ENCODE results near the gene CBLIF. TPM values are rescaled to one million over a fixed set of nuclear protein-coding genes. Genes with fewer than 3 reads are reported as not detected.

CBLIF gene
- total RNA-seq = not detected
- polyA plus RNA-seq = not detected

- WGBS = 68% methylated on average over 4 of the region's 4 CpGs
- Histone ChIP-seq H3K27ac (ENCODE audit: low read depth in 1 of 2, low read length in 2 of 2) (no peak within 1 kb of the TSS), H3K36me3 (ENCODE audit: control insufficient read depth in 4 of 4, insufficient read depth in 3 of 4, low read depth in 1 of 4, low read length in 3 of 4) (no peaks in the 10 kb centered on the region), H3K9me3 (ENCODE audit: control insufficient read depth in 4 of 4, low read length in 3 of 4) (no peaks in the 10 kb centered on the region), H3K27me3 (ENCODE audit: control insufficient read depth in 4 of 4, insufficient read depth in 4 of 4, low read length in 3 of 4) (no peaks in the 10 kb centered on the region), H3K9ac (ENCODE audit: low read depth in 1 of 2, low read length in 2 of 2) (no peak within 1 kb of the TSS), H3K4me1 (ENCODE audit: control insufficient read depth in 4 of 4, insufficient read depth in 4 of 4, low read length in 3 of 4) (no peaks in the 10 kb centered on the region), H3K4me3 (ENCODE audit: low read depth in 1 of 3, low read length in 3 of 3) (no peak within 1 kb of the TSS)
- TF ChIP-seq SP1 (IDR thresholded peaks at IDR 0.05) (no peak), GABPA (IDR thresholded peaks at IDR 0.05 in 1 of 2, conservative IDR thresholded peaks at IDR 0.05 in 1 of 2) (no peak), RXRA (IDR thresholded peaks at IDR 0.05) (no peak), ZBTB33 (IDR thresholded peaks at IDR 0.05) (no peak), RAD21 (IDR thresholded peaks at IDR 0.05) (no peak), NR2F2 (IDR thresholded peaks at IDR 0.05) (no peak), EGR1 (IDR thresholded peaks at IDR 0.05; ENCODE audit: low read depth in 2 of 2) (no peak), MAX (IDR thresholded peaks at IDR 0.05) (no peak), HNF4G (IDR thresholded peaks at IDR 0.05) (no peak), HNF4A (conservative IDR thresholded peaks at IDR 0.05) (no peak), CTCF (IDR thresholded peaks at IDR 0.05; ENCODE audit: low read depth, low read length, missing input control) (no peak), REST (IDR thresholded peaks at IDR 0.05) (no peak), FOXA2 (IDR thresholded peaks at IDR 0.05) (no peak), ATF3 (IDR thresholded peaks at IDR 0.05) (no peak), JUND (IDR thresholded peaks at IDR 0.05) (no peak), FOXA1 (IDR thresholded peaks at IDR 0.05) (no peak)
- no peak for DNase-seq (ENCODE audit: low spot score)
Observed at GRCh38 chr11:59845399-59845798, at the start of gene CBLIF. Gene CBLIF (minus strand): TSS chr11:59845499. CDS start chr11:59845453, 46 bp downstream.

- 97% methylated on average over 1 of the region's 1 CpG for WGBS
- Histone ChIP-seq H3K9ac (ENCODE audit: low read depth in 1 of 2, low read length in 2 of 2) (no peak overlapping the region), H3K4me3 (ENCODE audit: low read depth in 1 of 3, low read length in 3 of 3) (no peak overlapping the region), H3K36me3 (ENCODE audit: control insufficient read depth in 4 of 4, insufficient read depth in 3 of 4, low read depth in 1 of 4, low read length in 3 of 4) (no peaks in the 10 kb centered on the region), H3K27ac (ENCODE audit: low read depth in 1 of 2, low read length in 2 of 2) (no peak overlapping the region), H3K4me1 (ENCODE audit: control insufficient read depth in 4 of 4, insufficient read depth in 4 of 4, low read length in 3 of 4) (no peaks in the 10 kb centered on the region), H3K9me3 (ENCODE audit: control insufficient read depth in 4 of 4, low read length in 3 of 4) (peaks cover 0 to 6% (median under 1%) of the 10 kb centered on the region in 4 donors), H3K27me3 (ENCODE audit: control insufficient read depth in 4 of 4, insufficient read depth in 4 of 4, low read length in 3 of 4) (peaks cover 0 to 3% (median 0%) of the 10 kb centered on the region in 4 donors)
- no peak for DNase-seq (ENCODE audit: low spot score)
- TF ChIP-seq ZBTB33 (IDR thresholded peaks at IDR 0.05) (no peak), FOXA1 (IDR thresholded peaks at IDR 0.05) (no peak), CTCF (IDR thresholded peaks at IDR 0.05; ENCODE audit: low read depth, low read length, missing input control) (no peak), MAX (IDR thresholded peaks at IDR 0.05) (no peak), HNF4G (IDR thresholded peaks at IDR 0.05) (no peak), RAD21 (IDR thresholded peaks at IDR 0.05) (no peak), FOXA2 (IDR thresholded peaks at IDR 0.05) (no peak), GABPA (IDR thresholded peaks at IDR 0.05 in 1 of 2, conservative IDR thresholded peaks at IDR 0.05 in 1 of 2) (no peak), NR2F2 (IDR thresholded peaks at IDR 0.05) (no peak), HNF4A (conservative IDR thresholded peaks at IDR 0.05) (no peak), EGR1 (IDR thresholded peaks at IDR 0.05; ENCODE audit: low read depth in 2 of 2) (no peak), JUND (IDR thresholded peaks at IDR 0.05) (no peak), ATF3 (IDR thresholded peaks at IDR 0.05) (no peak), TAF1 (conservative IDR thresholded peaks at IDR 0.05) (no peak), YY1 (IDR thresholded peaks at IDR 0.05) (no peak), RXRA (IDR thresholded peaks at IDR 0.05) (no peak)
Observed at GRCh38 chr11:59894616-59895015, 49.3 kb upstream of the CBLIF start.
